Measurements from ENCODE around the gene WWOX. TPM values are rescaled to one million over a fixed set of nuclear protein-coding genes. Genes with fewer than 3 reads are reported as not detected.

The WWOX gene
- total RNA-seq, 1 donor from 2014 or later = 28.2 TPM

GRCh38 chr16:78584213-78584860, 484.9 kb downstream of the WWOX start:
- Mint-ChIP-seq H3K27ac (no peak overlapping the region), H3K27me3 (no peaks in the 10 kb centered on the region)

GRCh38 chr16:78584991-78585390, 485.5 kb downstream of the WWOX start:
- no peak for TF ChIP-seq CTCF (conservative IDR thresholded peaks at IDR 0.05)
- Mint-ChIP-seq H3K4me1 (ENCODE audit: unreplicated experiment) (no peaks in the 10 kb centered on the region), H3K27ac (no peak overlapping the region), H3K27me3 (no peaks in the 10 kb centered on the region), H3K4me3 (no peak overlapping the region), H3K9me3 (no peaks in the 10 kb centered on the region), H3K36me3 (no peaks in the 10 kb centered on the region)
- DNase-seq (ENCODE audit: extremely low spot score, unreplicated experiment) = no peak

More at GRCh38 chr16:78584213-78584860, 484.9 kb downstream of the WWOX start:
- no peaks in the 10 kb centered on the region for H3K36me3 Mint-ChIP-seq
- H3K4me1 Mint-ChIP-seq (ENCODE audit: unreplicated experiment) = no peaks in the 10 kb centered on the region
- no peak for DNase-seq (ENCODE audit: extremely low spot score, unreplicated experiment)
- H3K4me3 Mint-ChIP-seq = no peak overlapping the region
- no peak for TF ChIP-seq CTCF (conservative IDR thresholded peaks at IDR 0.05)
- no peaks in the 10 kb centered on the region for H3K9me3 Mint-ChIP-seq

GRCh38 chr16:78589331-78589730, 489.9 kb downstream of the WWOX start:
- Mint-ChIP-seq H3K9me3 (no peaks in the 10 kb centered on the region), H3K4me1 (ENCODE audit: unreplicated experiment) (peaks cover 12% of the 10 kb centered on the region), H3K4me3 (no peak overlapping the region), H3K36me3 (no peaks in the 10 kb centered on the region), H3K27ac (no peak overlapping the region), H3K27me3 (no peaks in the 10 kb centered on the region)
- no peak for DNase-seq (ENCODE audit: extremely low spot score, unreplicated experiment)
- no peak for TF ChIP-seq CTCF (conservative IDR thresholded peaks at IDR 0.05)

- Mint-ChIP-seq H3K27me3 (no peaks in the 10 kb centered on the region), H3K4me3 (no peak overlapping the region), H3K9me3 (no peaks in the 10 kb centered on the region), H3K36me3 (no peaks in the 10 kb centered on the region), H3K4me1 (ENCODE audit: unreplicated experiment) (peaks cover 12% of the 10 kb centered on the region), H3K27ac (no peak overlapping the region)
- DNase-seq (ENCODE audit: extremely low spot score, unreplicated experiment) = no peak
- TF ChIP-seq CTCF (conservative IDR thresholded peaks at IDR 0.05) = no peak
These were observed 492.2 kb downstream of the WWOX start for GRCh38 chr16:78591682-78592103.

GRCh38 chr16:78592111-78592510, 492.7 kb downstream of the WWOX start:
- TF ChIP-seq CTCF (conservative IDR thresholded peaks at IDR 0.05) = no peak
- Mint-ChIP-seq H3K4me3 (no peak overlapping the region), H3K4me1 (ENCODE audit: unreplicated experiment) (peaks cover 12% of the 10 kb centered on the region), H3K27me3 (no peaks in the 10 kb centered on the region), H3K27ac (no peak overlapping the region), H3K9me3 (no peaks in the 10 kb centered on the region), H3K36me3 (no peaks in the 10 kb centered on the region)
- no peak for DNase-seq (ENCODE audit: extremely low spot score, unreplicated experiment)
